ENCODE measurements around the gene TMCC1. TPM values are rescaled to one million over a fixed set of nuclear protein-coding genes. Genes with fewer than 3 reads are reported as not detected.

TMCC1 gene
- total RNA-seq, 1 donor from 2014 or later: 11.5 TPM

DNA sequence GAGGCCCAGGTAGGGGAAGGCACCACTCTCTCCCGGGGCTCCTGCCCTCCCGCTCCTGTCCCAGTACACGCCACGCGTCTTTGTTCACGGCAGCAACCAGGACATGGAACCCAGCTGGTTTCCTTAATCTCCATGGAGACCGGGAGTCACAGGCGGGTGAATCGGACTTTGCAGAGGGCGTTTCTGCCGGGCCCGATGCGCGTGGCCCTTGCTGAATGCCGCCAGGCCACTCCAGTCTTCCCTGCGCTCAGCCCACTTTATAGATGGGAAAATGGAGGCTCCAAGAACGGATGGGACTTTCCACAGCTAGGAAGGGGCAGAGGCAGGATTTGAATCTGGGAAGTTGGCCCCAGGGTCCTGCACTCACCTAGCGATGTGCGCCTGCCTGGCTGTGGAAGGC, 294.4 kb downstream of the TMCC1 start:
- TF ChIP-seq CTCF (IDR thresholded peaks at IDR 0.05): no peak
- H3K36me3 ChIP-seq: no peaks in the 10 kb centered on the region
- H3K4me3 ChIP-seq: no peak overlapping the region
- DNase-seq (ENCODE audit: low spot score in 2 of 2): no peak
- H3K9me3 ChIP-seq: no peaks in the 10 kb centered on the region
- H3K4me1 ChIP-seq: peaks cover 54 to 81% of the 10 kb centered on the region in 2 donors
- no peaks in the 10 kb centered on the region for H3K27me3 ChIP-seq
- peak overlapping the region; percentile 89 to 92 for H3K27ac ChIP-seq
- intact Hi-C loops (cut with DNase I): no loop called here

DNA sequence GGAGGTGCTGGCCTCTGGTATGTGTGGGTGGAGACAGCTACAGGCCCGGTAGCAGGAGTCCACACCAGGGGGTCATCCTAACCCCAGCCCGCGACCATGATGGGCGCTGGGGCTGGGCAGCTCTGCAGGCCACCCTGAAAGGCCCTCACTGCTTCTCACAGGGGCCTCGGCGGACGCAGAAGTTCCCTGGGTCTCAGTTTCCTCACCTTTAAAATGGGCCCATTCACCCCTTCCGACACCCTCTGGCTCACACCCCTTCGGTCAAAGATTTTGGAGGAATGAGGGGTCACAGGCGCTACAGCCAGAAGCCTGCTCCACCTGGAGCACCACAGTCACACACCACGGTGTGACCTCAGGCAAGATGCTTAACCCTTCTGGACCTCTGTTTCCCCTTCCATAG, 295.0 kb downstream of the TMCC1 start:
- no peak for TF ChIP-seq CTCF (IDR thresholded peaks at IDR 0.05)
- DNase-seq (ENCODE audit: low spot score in 2 of 2): no peak
- Histone ChIP-seq H3K4me3 (no peak overlapping the region), H3K36me3 (no peaks in the 10 kb centered on the region), H3K27ac (peak overlapping the region; percentile 89 to 92), H3K4me1 (peaks cover 57 to 81% of the 10 kb centered on the region in 2 donors), H3K27me3 (no peaks in the 10 kb centered on the region), H3K9me3 (no peaks in the 10 kb centered on the region)
- intact Hi-C loops (cut with DNase I): no loop called here

GRCh38 chr3:129598000-129598381, 295.5 kb downstream of the TMCC1 start:
- no peaks in the 10 kb centered on the region for H3K36me3 ChIP-seq
- peaks cover 61 to 83% of the 10 kb centered on the region in 2 donors for H3K4me1 ChIP-seq
- no peaks in the 10 kb centered on the region for H3K9me3 ChIP-seq
- intact Hi-C loops (cut with DNase I): loop anchor here (2.0 kb wide), 1 partner anchor 39 kb away; no protein-coding TSS in a partner anchor
- no peaks in the 10 kb centered on the region for H3K27me3 ChIP-seq
- DNase-seq (ENCODE audit: low spot score in 2 of 2): no peak
- H3K4me3 ChIP-seq: no peak overlapping the region
- no peak for TF ChIP-seq CTCF (IDR thresholded peaks at IDR 0.05)
- peak overlapping the region; percentile 89 to 92 for H3K27ac ChIP-seq

Other genes starting within 250 kb of the TMCC1 start
- gene TRH, start 81.0 kb upstream of the TMCC1 start, total RNA-seq: not detected
- not detected for gene ALG1L2, start 188.1 kb upstream of the TMCC1 start, total RNA-seq